GM12878 (cell line): Measurements from ENCODE around the gene IL16. TPM values are rescaled to one million over a fixed set of nuclear protein-coding genes. Genes with fewer than 3 reads are reported as not detected.

Experiments
- ATAC-seq: fragments of 200-7000 bp; cut with Tn5 transposase; 3 replicates; pipeline ENCODE4 v1.9.1; 2020; ENCODE audit warnings: mild to moderate bottlenecking, moderate library complexity
- BruUV-seq: library from RNA; stranded (reverse); fragments of 400-500 nt; replicated peaks from 2 replicates; lab custom pipeline; 2021; lab: Mats Ljungman, UMichigan
- CTCF ChIA-PET: fragments of 300-600 bp; sonication (Branson Sonifier 250); formaldehyde crosslinking; extraction: SDS; loops from one replicate; lab custom pipeline; 2021; ENCODE audit warnings: inconsistent platforms; lab: Yijun Ruan, JAX
- POLR2A ChIA-PET: fragments of 350-600 bp; formaldehyde crosslinking; extraction: SDS; loops from one replicate; lab custom pipeline; 2021; ENCODE audit warnings: inconsistent platforms; lab: Charles Lee
- RAD21 ChIA-PET: fragments of 300-600 bp; sonication (Branson Sonifier 250); formaldehyde crosslinking; loops from one replicate; lab custom pipeline; 2023; ENCODE audit warnings: antibody characterized with exemption; ENCODE audit not compliant: unreplicated experiment; lab: Charles Lee
- SMC1A ChIA-PET: fragments of 300-600 bp; sonication (Branson Sonifier 250); formaldehyde crosslinking; loops from one replicate; lab custom pipeline; 2023; ENCODE audit not compliant: unreplicated experiment, uncharacterized antibody; lab: Charles Lee
- DNase-seq: peaks from one replicate; pipeline ENCODE4 v3.0.0-alpha.2; 2011; ENCODE audit warnings: low read depth, low spot score
- FAIRE-seq: peaks from 3 replicates; lab custom pipeline; 2011; peaks lifted over from hg19 to GRCh38; lab: Jason Lieb, UNC
- H2AFZ ChIP-seq: 2 replicates; pipeline ENCODE4 v1.6.0; 2011; ENCODE audit warnings: low read depth, low read length, control low read depth; ENCODE audit not compliant: control insufficient read depth
- H3K27ac ChIP-seq: 2 replicates; pipeline ENCODE4 v1.5.1; 2011; ENCODE audit warnings: control low read depth; ENCODE audit not compliant: control insufficient read depth, insufficient read depth
- H3K27me3 ChIP-seq, 2 experiments: replicated peaks in 1 of 2; 2 replicates each; pipeline versions ENCODE4 v1.6.0 to v1.6.1; 2011; ENCODE audit warnings: low read length in 1 of 2; ENCODE audit not compliant: control insufficient read depth in 2 of 2, insufficient read depth in 2 of 2
- H3K36me3 ChIP-seq, 2 experiments: 2 replicates each; pipeline ENCODE4 v1.5.1; 2011; ENCODE audit warnings: low read length in 1 of 2; ENCODE audit not compliant: control insufficient read depth in 2 of 2, insufficient read depth in 2 of 2
- H3K4me1 ChIP-seq: 2 replicates; pipeline ENCODE4 v1.6.1; 2011; ENCODE audit warnings: mild to moderate bottlenecking, low read length, moderate library complexity, mixed read lengths; ENCODE audit not compliant: control insufficient read depth, insufficient read depth
- H3K4me2 ChIP-seq: 2 replicates; pipeline ENCODE4 v1.6.0; 2011; ENCODE audit warnings: control low read depth; ENCODE audit not compliant: control insufficient read depth, insufficient read depth
- H3K4me3 ChIP-seq: fragments of 200-600 bp; sonication (generic); 2 replicates; pipeline ENCODE4 v1.5.1; 2016
- H3K79me2 ChIP-seq: 2 replicates; pipeline ENCODE4 v1.6.0; 2011; ENCODE audit warnings: low read length; ENCODE audit not compliant: control insufficient read depth, insufficient read depth
- H3K9ac ChIP-seq: 2 replicates; pipeline ENCODE4 v1.8.0; 2011; ENCODE audit warnings: low read length, control low read depth, mixed read lengths; ENCODE audit not compliant: control insufficient read depth, insufficient read depth
- H3K9me3 ChIP-seq: replicated peaks from 3 replicates; pipeline ENCODE4 v1.5.1; 2011; ENCODE audit warnings: mild to moderate bottlenecking, low read length; ENCODE audit not compliant: control insufficient read depth, insufficient read depth
- H4K20me1 ChIP-seq: 2 replicates; pipeline ENCODE4 v1.6.0; 2011; ENCODE audit not compliant: control insufficient read depth, insufficient read depth
- BACH1 ChIP-seq: fragments of 450-650 bp; IDR thresholded peaks from 2 replicates; pipeline ENCODE4 v1.6.1; 2017; ENCODE audit warnings: mild to moderate bottlenecking, borderline replicate concordance
- CHD4 ChIP-seq: fragments of 200-600 bp; sonication (generic); IDR thresholded peaks from 2 replicates; pipeline ENCODE4 v1.6.1; 2016; ENCODE audit warnings: mild to moderate bottlenecking
- IRF4 ChIP-seq: IDR thresholded peaks from 2 replicates; pipeline ENCODE4 v1.6.1; 2011; ENCODE audit warnings: low read depth, low read length
- JUND ChIP-seq: IDR thresholded peaks from 2 replicates; pipeline ENCODE4 v1.6.1; 2012; ENCODE audit warnings: low read depth, mild to moderate bottlenecking, low read length, improper control_type of control experiment, moderate library complexity
- MTA3 ChIP-seq: IDR thresholded peaks from 2 replicates; pipeline ENCODE4 v1.6.1; 2012; ENCODE audit warnings: low read length, inconsistent platforms, borderline replicate concordance
- MYB ChIP-seq: fragments of 150-350 bp; IDR thresholded peaks from 2 replicates; pipeline ENCODE4 v1.6.1; 2014; ENCODE audit warnings: mild to moderate bottlenecking, low read depth, low read length, borderline replicate concordance
- PML ChIP-seq: IDR thresholded peaks from 2 replicates; pipeline ENCODE4 v1.6.1; 2012; ENCODE audit warnings: low read length, inconsistent platforms
- POLR2A ChIP-seq: IDR thresholded peaks from 2 replicates; pipeline ENCODE4 v1.6.1; 2011; ENCODE audit warnings: low read depth, mild to moderate bottlenecking, low read length
- POLR2AphosphoS5 ChIP-seq: IDR thresholded peaks from 2 replicates; pipeline ENCODE4 v1.6.1; 2011; ENCODE audit warnings: mild to moderate bottlenecking, low read length, inconsistent platforms
- RBBP5 ChIP-seq: fragments of 200-600 bp; sonication (generic); conservative IDR thresholded peaks from 2 replicates; pipeline ENCODE4 v1.6.1; 2016
- SIX5 ChIP-seq: IDR thresholded peaks from 2 replicates; pipeline ENCODE4 v1.6.1; 2011; ENCODE audit warnings: mild to moderate bottlenecking, low read depth, low read length, moderate library complexity; ENCODE audit not compliant: severe bottlenecking
- SMARCA5 ChIP-seq: fragments of 450-650 bp; IDR thresholded peaks from 2 replicates; pipeline ENCODE4 v1.6.1; 2017; ENCODE audit warnings: mild to moderate bottlenecking
- WGBS: methylation state at CpG from one replicate; pipeline ENCODE4 v1.1.6; 2016; ENCODE audit warnings: low lambda C conversion rate; ENCODE audit not compliant: insufficient replicate concordance, insufficient coverage; ENCODE audit errors: missing lambda C conversion rate; 5-methylcytosine and 5-hydroxymethylcytosine counted together
- in situ Hi-C: fragments of 300-500 bp; cut with MboI; formaldehyde crosslinking; loops from 9 replicates; pipeline ENCODE4 v1.14.3; 2018; ENCODE audit warnings: mixed read lengths
- intact Hi-C: fragments of 100-400 bp; cut with micrococcal nuclease; formaldehyde crosslinking; loops from one replicate; pipeline ENCODE4 v1.14.2; 2022; ENCODE audit not compliant: unreplicated experiment
- polyA plus RNA-seq, 11 experiments: library from polyadenylated mRNA; depleted of rRNA in 4 of 11; unstranded in 6 of 11; stranded (reverse) in 5 of 11; fragments of >200 nt; fragmentation: Nextera tagmentation in 4 of 11; fragmentation: Illumina TruSeq in 1 of 11; extraction: Ambion mirVana in 4 of 11; extraction: Trizol in 1 of 11; gene quantifications; 1 replicate in 1 of 11; 2 replicates in 10 of 11; pipeline versions ENCODE4 v1.2.1 to v1.2.3, GENCODE V29; 2011 to 2016; ENCODE audit warnings: inconsistent platforms in 2 of 11, missing spikeins in 2 of 11, low read depth in 1 of 11
- total RNA-seq, 4 experiments: library from RNA; depleted of rRNA in 3 of 4; stranded (reverse); fragments of >200 nt in 3 of 4; fragmentation: Illumina TruSeq in 1 of 4; extraction: Trizol in 1 of 4; gene quantifications; 2 replicates each; pipeline versions ENCODE4 v1.2.1 to v1.2.3, GENCODE V29; 2013 to 2021
- TF ChIP-seq, protein P1 (sequence below): IDR thresholded peaks from 2 replicates; pipeline ENCODE4 v1.6.1; 2012; ENCODE audit warnings: low read depth, low read length, improper control_type of control experiment
- TF ChIP-seq, protein P2 (sequence below): fragments of 450-650 bp; formaldehyde crosslinking; IDR thresholded peaks from 2 replicates; pipeline ENCODE4 v1.4.0; 2022; ENCODE audit warnings: mild to moderate bottlenecking, moderate library complexity
- TF ChIP-seq, protein P3 (sequence below): fragments of 450-650 bp; formaldehyde crosslinking; IDR thresholded peaks from 2 replicates; pipeline ENCODE4 v1.5.0; 2022; ENCODE audit warnings: mild to moderate bottlenecking, missing genetic modification characterization

The IL16 gene
- total and polyA plus RNA-seq, 10 of the 15 experiments (the other 5 are each of a cell fraction or from before 2014, with no cell fraction given): 21.7 to 206 (median 44.5) TPM

DNA sequence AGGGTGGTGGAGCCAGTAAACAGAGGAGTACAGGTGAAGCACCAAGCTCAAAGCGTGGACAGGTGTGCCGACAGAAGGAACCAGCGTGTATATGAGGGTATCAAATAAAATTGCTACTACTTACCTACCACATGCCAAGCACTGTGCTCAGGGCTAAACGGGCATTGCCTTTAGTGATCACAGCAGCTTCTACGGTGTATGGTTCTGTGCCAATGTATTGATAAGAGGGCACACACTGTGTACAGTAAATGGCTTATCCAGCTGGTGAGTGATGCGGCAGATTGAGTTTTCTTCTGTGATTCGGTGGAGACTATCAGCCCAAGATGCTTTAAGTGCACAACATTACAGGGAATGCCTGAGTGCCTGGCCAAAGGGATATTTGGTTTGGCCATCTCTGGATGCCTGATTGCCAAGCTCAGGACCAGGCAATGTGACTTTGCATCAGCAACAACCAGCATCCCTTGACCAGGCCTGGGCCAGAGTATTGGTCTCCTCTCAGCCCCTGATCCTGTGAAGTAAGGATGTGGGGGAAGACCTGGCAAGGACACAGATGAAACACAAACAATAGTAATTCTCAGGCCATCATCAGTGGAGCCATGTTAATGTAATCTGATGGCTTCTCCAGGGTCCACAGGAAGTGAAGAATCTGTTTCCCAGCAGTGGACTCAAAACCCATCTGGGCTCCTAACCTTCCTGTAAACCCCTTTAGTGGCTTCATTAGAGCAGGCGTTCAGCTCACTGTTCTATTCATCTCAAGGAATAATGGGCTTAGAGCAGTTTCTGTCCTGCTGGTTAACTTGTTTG, 113.2 kb downstream of the IL16 start:
- FAIRE-seq (no peak), ATAC-seq (no peak), DNase-seq (no peak)
- ChIA-PET SMC1A (interaction anchor here (1.0 to 4.0 kb wide), 7 partner anchors 9 to 44 kb away, joined by 3 to 55 read pairs (median 7); no protein-coding TSS in a partner anchor), CTCF (interaction anchor here (0.9 to 5.0 kb wide), 5 partner anchors 8 to 43 kb away, joined by 3 to 24 read pairs (median 6); no protein-coding TSS in a partner anchor), RAD21 (interaction anchor here (0.6 to 2.2 kb wide), 5 partner anchors 14 to 35 kb away, joined by 3 to 9 read pairs (median 4); partner anchors contain the start of gene STARD5), POLR2A (interaction anchor here (0.8 to 1.6 kb wide), 5 partner anchors 8 to 23 kb away, joined by 3 to 5 read pairs (median 5); no protein-coding TSS in a partner anchor)
- in situ Hi-C loops (no loop called here), intact Hi-C loops (no loop called here)
- Histone ChIP-seq H2AFZ (no peak overlapping the region), H3K4me2 (no peak overlapping the region), H3K79me2 (peaks cover 5% of the 10 kb centered on the region), H3K36me3 (peaks cover 30 to 52% of the 10 kb centered on the region in 2 experiments), H3K27ac (no peak overlapping the region), H3K27me3 (no peaks in the 10 kb centered on the region), H3K9me3 (no peaks in the 10 kb centered on the region), H3K9ac (no peak overlapping the region), H4K20me1 (no peaks in the 10 kb centered on the region), H3K4me1 (peaks cover 30% of the 10 kb centered on the region), H3K4me3 (no peak overlapping the region)
- 97% methylated on average over 8 of the region's 8 CpGs for WGBS
- no TSS peak for BruUV-seq
- TF ChIP-seq BACH1: no peak
- 0 out of 2 replicates have a peak, but pooled peaks have one; percentile 11 for TF ChIP-seq PML
- no peak for TF ChIP-seq RBBP5
- TF ChIP-seq, protein P1, sequence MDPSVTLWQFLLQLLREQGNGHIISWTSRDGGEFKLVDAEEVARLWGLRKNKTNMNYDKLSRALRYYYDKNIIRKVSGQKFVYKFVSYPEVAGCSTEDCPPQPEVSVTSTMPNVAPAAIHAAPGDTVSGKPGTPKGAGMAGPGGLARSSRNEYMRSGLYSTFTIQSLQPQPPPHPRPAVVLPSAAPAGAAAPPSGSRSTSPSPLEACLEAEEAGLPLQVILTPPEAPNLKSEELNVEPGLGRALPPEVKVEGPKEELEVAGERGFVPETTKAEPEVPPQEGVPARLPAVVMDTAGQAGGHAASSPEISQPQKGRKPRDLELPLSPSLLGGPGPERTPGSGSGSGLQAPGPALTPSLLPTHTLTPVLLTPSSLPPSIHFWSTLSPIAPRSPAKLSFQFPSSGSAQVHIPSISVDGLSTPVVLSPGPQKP: no peak
- TF ChIP-seq CHD4: no peak
- no peak for TF ChIP-seq SMARCA5
- TF ChIP-seq MTA3: peak; percentile 72
- peak; percentile 65 for TF ChIP-seq POLR2A
- TF ChIP-seq, protein P2, sequence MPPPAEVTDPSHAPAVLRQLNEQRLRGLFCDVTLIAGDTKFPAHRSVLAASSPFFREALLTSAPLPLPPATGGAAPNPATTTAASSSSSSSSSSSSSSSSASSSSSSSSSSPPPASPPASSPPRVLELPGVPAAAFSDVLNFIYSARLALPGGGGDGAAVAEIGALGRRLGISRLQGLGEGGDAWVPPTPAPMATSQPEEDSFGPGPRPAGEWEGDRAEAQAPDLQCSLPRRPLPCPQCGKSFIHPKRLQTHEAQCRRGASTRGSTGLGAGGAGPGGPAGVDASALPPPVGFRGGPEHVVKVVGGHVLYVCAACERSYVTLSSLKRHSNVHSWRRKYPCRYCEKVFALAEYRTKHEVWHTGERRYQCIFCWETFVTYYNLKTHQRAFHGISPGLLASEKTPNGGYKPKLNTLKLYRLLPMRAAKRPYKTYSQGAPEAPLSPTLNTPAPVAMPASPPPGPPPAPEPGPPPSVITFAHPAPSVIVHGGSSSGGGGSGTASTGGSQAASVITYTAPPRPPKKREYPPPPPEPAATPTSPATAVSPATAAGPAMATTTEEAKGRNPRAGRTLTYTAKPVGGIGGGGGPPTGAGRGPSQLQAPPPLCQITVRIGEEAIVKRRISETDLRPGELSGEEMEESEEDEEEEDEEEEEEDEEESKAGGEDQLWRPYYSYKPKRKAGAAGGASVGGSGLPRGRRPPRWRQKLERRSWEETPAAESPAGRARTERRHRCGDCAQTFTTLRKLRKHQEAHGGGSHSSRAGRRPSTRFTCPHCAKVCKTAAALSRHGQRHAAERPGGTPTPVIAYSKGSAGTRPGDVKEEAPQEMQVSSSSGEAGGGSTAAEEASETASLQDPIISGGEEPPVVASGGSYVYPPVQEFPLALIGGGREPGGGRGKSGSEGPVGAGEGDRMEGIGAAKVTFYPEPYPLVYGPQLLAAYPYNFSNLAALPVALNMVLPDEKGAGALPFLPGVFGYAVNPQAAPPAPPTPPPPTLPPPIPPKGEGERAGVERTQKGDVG (CRISPR knock-in tag): no peak
- TF ChIP-seq, protein P3, sequence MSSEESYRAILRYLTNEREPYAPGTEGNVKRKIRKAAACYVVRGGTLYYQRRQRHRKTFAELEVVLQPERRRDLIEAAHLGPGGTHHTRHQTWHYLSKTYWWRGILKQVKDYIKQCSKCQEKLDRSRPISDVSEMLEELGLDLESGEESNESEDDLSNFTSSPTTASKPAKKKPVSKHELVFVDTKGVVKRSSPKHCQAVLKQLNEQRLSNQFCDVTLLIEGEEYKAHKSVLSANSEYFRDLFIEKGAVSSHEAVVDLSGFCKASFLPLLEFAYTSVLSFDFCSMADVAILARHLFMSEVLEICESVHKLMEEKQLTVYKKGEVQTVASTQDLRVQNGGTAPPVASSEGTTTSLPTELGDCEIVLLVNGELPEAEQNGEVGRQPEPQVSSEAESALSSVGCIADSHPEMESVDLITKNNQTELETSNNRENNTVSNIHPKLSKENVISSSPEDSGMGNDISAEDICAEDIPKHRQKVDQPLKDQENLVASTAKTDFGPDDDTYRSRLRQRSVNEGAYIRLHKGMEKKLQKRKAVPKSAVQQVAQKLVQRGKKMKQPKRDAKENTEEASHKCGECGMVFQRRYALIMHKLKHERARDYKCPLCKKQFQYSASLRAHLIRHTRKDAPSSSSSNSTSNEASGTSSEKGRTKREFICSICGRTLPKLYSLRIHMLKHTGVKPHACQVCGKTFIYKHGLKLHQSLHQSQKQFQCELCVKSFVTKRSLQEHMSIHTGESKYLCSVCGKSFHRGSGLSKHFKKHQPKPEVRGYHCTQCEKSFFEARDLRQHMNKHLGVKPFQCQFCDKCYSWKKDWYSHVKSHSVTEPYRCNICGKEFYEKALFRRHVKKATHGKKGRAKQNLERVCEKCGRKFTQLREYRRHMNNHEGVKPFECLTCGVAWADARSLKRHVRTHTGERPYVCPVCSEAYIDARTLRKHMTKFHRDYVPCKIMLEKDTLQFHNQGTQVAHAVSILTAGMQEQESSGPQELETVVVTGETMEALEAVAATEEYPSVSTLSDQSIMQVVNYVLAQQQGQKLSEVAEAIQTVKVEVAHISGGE (CRISPR knock-in tag): no peak
- TF ChIP-seq POLR2AphosphoS5: peak; percentile 64; the same call in 1 of the 2 replicates
- TF ChIP-seq JUND: 0 out of 2 replicates have a peak, but pooled peaks have one; percentile 8
- TF ChIP-seq MYB: no peak
- no peak for TF ChIP-seq SIX5
- TF ChIP-seq IRF4: no peak
